Prostate gland (tissue), 2 donors: ENCODE results near the gene OR10H2.

ENCODE experiments used
- POLR2A ChIP-seq: fragments of 450-650 bp; IDR thresholded peaks from one replicate; pipeline ENCODE4 v1.6.1; 2016; ENCODE audit warnings: antibody characterized with exemption, mild to moderate bottlenecking
- TF ChIP-seq, protein P1 (sequence below), 4 experiments: fragments of 200-600 bp in 2 of 4; fragments of 450-650 bp in 2 of 4; sonication (generic) in 2 of 4; IDR thresholded peaks; 1 replicate in 3 of 4; 2 replicates in 1 of 4; pipeline ENCODE4 v1.5.1; 2016 to 2019; ENCODE audit warnings: antibody characterized with exemption in 4 of 4, mild to moderate bottlenecking in 2 of 4, moderate library complexity in 2 of 4

DNA sequence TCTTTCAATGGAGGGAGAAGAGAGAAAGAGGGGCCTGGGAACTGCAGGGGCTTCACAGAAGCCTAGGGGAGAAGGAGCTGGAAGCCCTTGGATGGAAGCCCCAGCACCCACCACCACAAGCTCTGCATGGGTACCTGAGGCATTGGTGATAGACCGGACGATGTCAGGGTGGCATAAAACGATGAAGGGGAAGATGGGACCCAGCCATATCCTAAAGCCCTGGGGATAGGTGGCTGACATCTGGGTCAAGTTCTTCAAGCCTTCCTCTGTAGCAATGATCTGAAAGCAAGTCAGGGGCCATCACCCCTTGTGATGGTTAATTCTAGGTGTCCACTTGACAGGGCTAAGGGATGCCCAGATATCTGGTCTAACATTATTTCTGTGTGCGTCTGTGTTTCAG lies 48.4 kb downstream of the OR10H2 start:
- TF ChIP-seq, protein P1, sequence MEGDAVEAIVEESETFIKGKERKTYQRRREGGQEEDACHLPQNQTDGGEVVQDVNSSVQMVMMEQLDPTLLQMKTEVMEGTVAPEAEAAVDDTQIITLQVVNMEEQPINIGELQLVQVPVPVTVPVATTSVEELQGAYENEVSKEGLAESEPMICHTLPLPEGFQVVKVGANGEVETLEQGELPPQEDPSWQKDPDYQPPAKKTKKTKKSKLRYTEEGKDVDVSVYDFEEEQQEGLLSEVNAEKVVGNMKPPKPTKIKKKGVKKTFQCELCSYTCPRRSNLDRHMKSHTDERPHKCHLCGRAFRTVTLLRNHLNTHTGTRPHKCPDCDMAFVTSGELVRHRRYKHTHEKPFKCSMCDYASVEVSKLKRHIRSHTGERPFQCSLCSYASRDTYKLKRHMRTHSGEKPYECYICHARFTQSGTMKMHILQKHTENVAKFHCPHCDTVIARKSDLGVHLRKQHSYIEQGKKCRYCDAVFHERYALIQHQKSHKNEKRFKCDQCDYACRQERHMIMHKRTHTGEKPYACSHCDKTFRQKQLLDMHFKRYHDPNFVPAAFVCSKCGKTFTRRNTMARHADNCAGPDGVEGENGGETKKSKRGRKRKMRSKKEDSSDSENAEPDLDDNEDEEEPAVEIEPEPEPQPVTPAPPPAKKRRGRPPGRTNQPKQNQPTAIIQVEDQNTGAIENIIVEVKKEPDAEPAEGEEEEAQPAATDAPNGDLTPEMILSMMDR (IDR thresholded peaks at IDR 0.05) = no peak
- no peak for TF ChIP-seq POLR2A
